Parathyroid adenoma (tissue), 2 donors: Measurements from ENCODE around the gene CHTF18.

ENCODE experiments used
- H2AFZ ChIP-seq: fragments of 300-600 bp; sonication (generic); one replicate; pipeline ENCODE4 v1.7.0; 2017; ENCODE audit warnings: antibody characterized with exemption, mild to moderate bottlenecking
- H3K27ac ChIP-seq: fragments of 300-600 bp; sonication (generic); one replicate; pipeline ENCODE4 v1.7.0; 2017
- H3K27me3 ChIP-seq: fragments of 300-600 bp; sonication (generic); one replicate; pipeline ENCODE4 v1.7.0; 2017; ENCODE audit warnings: low read length; ENCODE audit not compliant: control insufficient read depth, insufficient read depth
- H3K36me3 ChIP-seq: fragments of 300-600 bp; sonication (generic); one replicate; pipeline ENCODE4 v1.7.0; 2017; ENCODE audit warnings: low read length; ENCODE audit not compliant: control insufficient read depth, insufficient read depth
- H3K4me1 ChIP-seq: fragments of 300-600 bp; sonication (generic); one replicate; pipeline ENCODE4 v1.7.0; 2017; ENCODE audit warnings: control low read depth
- H3K4me2 ChIP-seq: fragments of 300-600 bp; sonication (generic); one replicate; pipeline ENCODE4 v1.7.0; 2017; ENCODE audit warnings: low read length
- H3K4me3 ChIP-seq: fragments of 300-600 bp; sonication (generic); one replicate; pipeline ENCODE4 v1.7.0; 2017; ENCODE audit warnings: low read depth, low read length
- H3K79me2 ChIP-seq: fragments of 300-600 bp; sonication (generic); one replicate; pipeline ENCODE4 v1.7.0; 2017; ENCODE audit warnings: control low read depth
- H3K9ac ChIP-seq: fragments of 300-600 bp; sonication (generic); one replicate; pipeline ENCODE4 v1.7.0; 2017; ENCODE audit warnings: mild to moderate bottlenecking
- H3K9me3 ChIP-seq: fragments of 300-600 bp; sonication (generic); one replicate; pipeline ENCODE4 v1.7.0; 2017; ENCODE audit warnings: low read length; ENCODE audit not compliant: control insufficient read depth
- TF ChIP-seq, protein P1 (sequence below): fragments of 300-600 bp; sonication (generic); IDR thresholded peaks from one replicate; pipeline ENCODE4 v1.7.0; 2017; ENCODE audit warnings: antibody characterized with exemption, mild to moderate bottlenecking
- donor health status: primary hyperparathyroidism.

Gene CHTF18

DNA sequence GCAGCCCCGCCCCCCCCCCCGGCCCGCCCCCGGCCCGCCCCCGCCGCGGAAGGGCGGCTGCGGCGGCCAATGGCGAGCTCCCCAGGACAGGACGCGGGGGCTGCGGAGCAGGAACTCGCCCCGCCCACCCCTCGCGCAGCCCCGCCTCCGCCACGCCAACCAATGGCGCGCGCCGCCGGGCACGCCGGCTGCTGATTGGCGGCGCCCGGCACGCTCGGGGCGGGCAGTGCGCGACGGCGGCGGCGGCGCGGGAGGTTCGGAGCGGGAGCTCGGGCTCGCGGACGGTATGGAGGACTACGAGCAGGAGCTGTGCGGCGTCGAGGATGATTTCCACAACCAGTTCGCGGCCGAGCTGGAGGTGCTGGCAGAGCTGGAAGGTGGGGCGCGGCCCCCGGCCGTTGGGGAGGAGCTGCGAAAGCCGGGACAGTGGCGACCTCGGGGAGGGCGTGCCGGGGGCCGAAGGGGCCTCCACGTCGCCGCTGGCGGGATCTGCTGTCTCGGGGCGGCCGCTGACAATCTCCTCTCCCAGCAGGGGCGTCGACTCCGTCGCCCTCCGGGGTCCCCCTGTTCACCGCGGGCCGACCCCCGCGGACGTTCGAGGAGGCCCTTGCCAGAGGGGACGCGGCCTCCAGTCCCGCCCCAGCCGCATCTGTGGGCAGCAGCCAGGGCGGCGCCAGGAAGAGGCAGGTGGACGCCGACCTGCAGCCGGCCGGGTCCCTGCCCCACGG lies at the start of gene CHTF18:
Gene CHTF18 (plus strand): TSS at position 222 of the 728 bp plus-strand sequence. CDS start 65 bp downstream, at position 287.
- Histone ChIP-seq H2AFZ (peak within 1 kb of the TSS; percentile 93), H3K4me3 (peak within 1 kb of the TSS; percentile 64), H3K4me1 (peaks cover 7% of the 10 kb centered on the region), H3K9me3 (no peaks in the 10 kb centered on the region), H3K79me2 (no peaks in the 10 kb centered on the region), H3K9ac (peak within 1 kb of the TSS; percentile 53), H3K27ac (no peak within 1 kb of the TSS), H3K4me2 (peak within 1 kb of the TSS; percentile 98), H3K27me3 (no peaks in the 10 kb centered on the region), H3K36me3 (no peaks in the 10 kb centered on the region)
- TF ChIP-seq, protein P1, sequence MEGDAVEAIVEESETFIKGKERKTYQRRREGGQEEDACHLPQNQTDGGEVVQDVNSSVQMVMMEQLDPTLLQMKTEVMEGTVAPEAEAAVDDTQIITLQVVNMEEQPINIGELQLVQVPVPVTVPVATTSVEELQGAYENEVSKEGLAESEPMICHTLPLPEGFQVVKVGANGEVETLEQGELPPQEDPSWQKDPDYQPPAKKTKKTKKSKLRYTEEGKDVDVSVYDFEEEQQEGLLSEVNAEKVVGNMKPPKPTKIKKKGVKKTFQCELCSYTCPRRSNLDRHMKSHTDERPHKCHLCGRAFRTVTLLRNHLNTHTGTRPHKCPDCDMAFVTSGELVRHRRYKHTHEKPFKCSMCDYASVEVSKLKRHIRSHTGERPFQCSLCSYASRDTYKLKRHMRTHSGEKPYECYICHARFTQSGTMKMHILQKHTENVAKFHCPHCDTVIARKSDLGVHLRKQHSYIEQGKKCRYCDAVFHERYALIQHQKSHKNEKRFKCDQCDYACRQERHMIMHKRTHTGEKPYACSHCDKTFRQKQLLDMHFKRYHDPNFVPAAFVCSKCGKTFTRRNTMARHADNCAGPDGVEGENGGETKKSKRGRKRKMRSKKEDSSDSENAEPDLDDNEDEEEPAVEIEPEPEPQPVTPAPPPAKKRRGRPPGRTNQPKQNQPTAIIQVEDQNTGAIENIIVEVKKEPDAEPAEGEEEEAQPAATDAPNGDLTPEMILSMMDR = no peak

DNA sequence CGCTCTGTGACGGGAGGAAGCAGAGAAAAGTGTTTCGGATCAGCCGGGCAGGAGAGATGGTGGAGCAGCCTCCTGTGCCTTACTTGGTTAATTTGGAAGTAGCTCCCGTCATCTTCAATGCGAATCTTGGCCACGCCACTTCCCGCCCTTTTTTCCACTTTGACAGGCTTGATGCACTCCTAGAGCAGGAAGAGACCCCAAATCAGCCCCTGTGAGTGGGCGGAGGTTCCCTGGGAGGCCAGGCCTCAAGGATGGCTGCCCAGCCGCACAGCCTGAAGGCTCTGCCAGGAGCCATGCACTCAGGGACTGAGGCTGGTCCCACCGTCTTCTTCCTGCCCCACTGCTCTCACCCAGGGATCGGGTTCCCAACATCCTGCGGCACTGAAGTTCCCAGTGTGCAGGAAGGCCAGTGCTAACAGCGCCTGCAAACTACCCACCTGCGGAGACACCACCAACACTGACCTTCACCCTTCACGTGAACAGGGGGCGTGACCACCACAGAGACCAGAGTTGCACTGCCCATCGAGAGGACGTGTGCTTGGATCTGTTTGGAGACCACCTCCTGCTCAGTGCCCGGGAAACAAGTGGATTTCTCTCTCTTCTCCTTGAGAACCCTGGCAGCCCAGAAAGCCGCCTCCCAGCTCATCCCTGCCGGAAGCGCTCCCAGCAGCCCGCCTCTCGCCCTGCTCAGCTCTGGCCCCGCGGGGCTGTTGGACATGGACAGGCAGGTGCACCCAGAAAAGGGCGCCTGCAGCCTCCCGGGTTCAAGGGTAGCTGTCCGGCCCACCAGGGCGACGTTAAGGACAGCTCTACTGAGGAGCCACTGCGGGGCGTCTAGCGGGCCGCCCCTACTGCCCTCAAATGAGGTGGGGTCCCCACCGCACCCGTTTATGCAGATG lies 48.6 kb upstream of the CHTF18 start:
- Histone ChIP-seq H3K4me3 (peak overlapping the region; percentile 81), H2AFZ (peak overlapping the region; percentile 73), H3K9me3 (no peaks in the 10 kb centered on the region), H3K9ac (no peak overlapping the region), H3K79me2 (peaks cover 4% of the 10 kb centered on the region), H3K27ac (no peak overlapping the region), H3K4me1 (peaks cover 2% of the 10 kb centered on the region), H3K27me3 (no peaks in the 10 kb centered on the region), H3K4me2 (peak overlapping the region; percentile 94), H3K36me3 (no peaks in the 10 kb centered on the region)
- TF ChIP-seq, protein P1 = no peak

DNA sequence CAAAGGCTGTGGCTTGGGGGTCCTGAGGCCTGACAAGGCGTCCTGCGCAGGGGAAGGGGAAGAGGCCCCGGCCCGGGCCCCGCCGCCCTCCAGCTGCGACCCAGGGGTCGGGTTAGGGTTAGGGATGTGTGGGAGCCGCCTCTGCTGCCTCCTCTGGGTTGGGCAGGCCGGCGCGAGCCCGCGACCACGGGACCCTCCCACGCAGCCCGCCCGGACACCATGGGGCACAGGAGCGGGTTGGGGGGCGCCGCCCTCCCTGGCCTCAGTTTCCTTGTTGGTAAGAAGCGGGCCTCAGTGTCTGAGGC lies 48.0 kb upstream of the CHTF18 start:
- no peaks in the 10 kb centered on the region for H3K27me3 ChIP-seq
- TF ChIP-seq, protein P1 = no peak
- H3K4me3 ChIP-seq = peak overlapping the region; percentile 81
- H3K79me2 ChIP-seq = peaks cover 4% of the 10 kb centered on the region
- peaks cover 2% of the 10 kb centered on the region for H3K4me1 ChIP-seq
- peak overlapping the region; percentile 73 for H2AFZ ChIP-seq
- H3K36me3 ChIP-seq = no peaks in the 10 kb centered on the region
- H3K4me2 ChIP-seq = peak overlapping the region; percentile 94
- no peaks in the 10 kb centered on the region for H3K9me3 ChIP-seq
- peak overlapping the region; percentile 70 for H3K9ac ChIP-seq
- H3K27ac ChIP-seq = peak overlapping the region; percentile 36

DNA sequence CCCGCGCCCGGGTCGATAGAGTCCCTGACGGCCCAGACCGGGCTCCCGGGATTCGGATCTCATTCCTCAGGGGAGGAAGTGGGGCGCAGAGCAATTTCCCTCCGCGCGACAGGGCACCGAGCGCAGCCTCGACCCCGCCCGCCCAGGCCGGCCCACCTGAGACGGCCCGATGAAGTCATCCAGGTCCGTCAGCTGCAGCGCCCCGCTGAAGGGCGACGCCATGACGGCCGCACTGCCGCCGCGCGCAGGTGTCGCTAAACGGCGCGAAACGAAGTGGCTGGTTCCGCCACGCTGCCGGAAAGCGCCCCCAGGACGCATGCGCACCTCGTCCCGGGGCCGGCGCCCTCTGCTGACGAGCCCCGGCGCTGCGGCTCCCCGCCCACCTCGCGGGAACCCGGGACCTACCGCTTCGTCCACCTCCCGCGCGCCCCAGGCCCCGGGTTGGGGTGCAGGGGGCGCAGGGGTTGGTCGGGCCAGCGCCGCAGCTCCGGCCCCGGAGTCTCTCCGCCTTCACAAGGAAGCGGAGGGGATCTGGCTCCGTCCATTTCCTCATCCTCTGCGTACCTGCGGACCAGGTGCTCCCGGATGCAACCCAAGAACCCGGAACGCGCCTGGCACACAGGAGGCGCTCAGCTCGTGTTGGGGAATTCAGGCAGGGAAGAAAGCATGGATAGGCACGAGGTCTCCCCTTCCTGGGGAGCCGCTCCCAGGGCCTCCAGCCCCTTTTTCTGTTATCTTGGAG lies 47.5 kb upstream of the CHTF18 start, which contains the start of gene CIAO3:
Gene CIAO3 (minus strand): TSS at position 234 of the 742 bp plus-strand sequence. CDS start 12 bp downstream, at position 222.
- Histone ChIP-seq H3K27me3 (no peaks in the 10 kb centered on the region), H3K4me2 (peak within 1 kb of the TSS; percentile 98), H3K9me3 (no peaks in the 10 kb centered on the region), H3K36me3 (no peaks in the 10 kb centered on the region), H3K9ac (peak within 1 kb of the TSS; percentile 70), H3K4me1 (peaks cover 2% of the 10 kb centered on the region), H3K27ac (peak within 1 kb of the TSS; percentile 36), H3K4me3 (peak within 1 kb of the TSS; percentile 81), H2AFZ (peak within 1 kb of the TSS; percentile 73), H3K79me2 (peaks cover 4% of the 10 kb centered on the region)
- TF ChIP-seq, protein P1 = peak; percentile 98
